Peyer's patch (tissue), 4 donors: ENCODE measurements around the gene NFAT5.

Experiments used
- CTCF ChIP-seq, 6 experiments: fragments of 450-650 bp in 4 of 6; fragments of 200-600 bp in 2 of 6; sonication (generic) in 1 of 6; IDR thresholded peaks; one replicate each; pipeline ENCODE4 v1.5.1; 2017 to 2019; ENCODE audit warnings: antibody characterized with exemption in 6 of 6, mild to moderate bottlenecking in 3 of 6, moderate library complexity in 1 of 6
- POLR2A ChIP-seq, 2 donors: fragments of 450-650 bp; IDR thresholded peaks; one replicate each; pipeline ENCODE4 v1.5.1; 2017; ENCODE audit warnings: antibody characterized with exemption in 2 of 2, mild to moderate bottlenecking in 2 of 2, moderate library complexity in 2 of 2

- TF ChIP-seq POLR2A (IDR thresholded peaks at IDR 0.05) = no peak
- no peak for TF ChIP-seq CTCF (IDR thresholded peaks at IDR 0.05)
These were observed 50.3 kb downstream of the NFAT5 start for GRCh38 chr16:69616082-69616481.
